H9 (cell line): Measurements from ENCODE around the gene EPS8. TPM values are rescaled to one million over a fixed set of nuclear protein-coding genes. Genes with fewer than 3 reads are reported as not detected.

Experiments used
- DNase-seq: peaks from one replicate; pipeline ENCODE4 v3.0.0-alpha.2; 2017
- H2AFZ ChIP-seq: one replicate; pipeline ENCODE4 v1.6.1; 2013; ENCODE audit warnings: mild to moderate bottlenecking, low read length, control low read depth, moderate library complexity
- H2AK5ac ChIP-seq: 2 replicates; pipeline ENCODE4 v1.6.1; 2013; ENCODE audit warnings: low read length, control low read depth, mixed read lengths; ENCODE audit not compliant: insufficient read length
- H2BK120ac ChIP-seq: one replicate; pipeline ENCODE4 v1.6.1; 2013; ENCODE audit warnings: low read depth, mild to moderate bottlenecking, low read length, control low read depth, inconsistent platforms; ENCODE audit not compliant: poor library complexity, severe bottlenecking
- H2BK12ac ChIP-seq: 2 replicates; pipeline ENCODE4 v1.6.1; 2013; ENCODE audit warnings: low read length, control low read depth, mixed read lengths, low read depth; ENCODE audit not compliant: insufficient read length
- H2BK15ac ChIP-seq: 2 replicates; pipeline ENCODE4 v1.6.1; 2013; ENCODE audit warnings: low read depth, low read length, control low read depth
- H2BK20ac ChIP-seq: one replicate; pipeline ENCODE4 v1.6.1; 2013; ENCODE audit warnings: low read depth, mild to moderate bottlenecking, low read length, control low read depth, inconsistent platforms; ENCODE audit not compliant: poor library complexity, severe bottlenecking
- H2BK5ac ChIP-seq: 2 replicates; pipeline ENCODE4 v1.6.1; 2013; ENCODE audit warnings: low read length, control low read depth, mixed read lengths; ENCODE audit not compliant: insufficient read length
- H3K14ac ChIP-seq: 2 replicates; pipeline ENCODE4 v1.6.1; 2013; ENCODE audit warnings: low read length, control low read depth; ENCODE audit not compliant: insufficient read depth
- H3K18ac ChIP-seq: 2 replicates; pipeline ENCODE4 v1.6.1; 2013; ENCODE audit warnings: low read depth, mild to moderate bottlenecking, mixed read lengths, low read length, control low read depth; ENCODE audit not compliant: insufficient read length
- H3K23ac ChIP-seq: 2 replicates; pipeline ENCODE4 v1.6.1; 2013; ENCODE audit warnings: low read length, control low read depth, mixed read lengths, low read depth; ENCODE audit not compliant: insufficient read length
- H3K23me2 ChIP-seq: 2 replicates; pipeline ENCODE4 v1.6.1; 2013; ENCODE audit warnings: low read depth, mild to moderate bottlenecking, mixed read lengths, low read length, control low read depth; ENCODE audit not compliant: insufficient read length, poor library complexity, severe bottlenecking
- H3K27ac ChIP-seq: 2 replicates; pipeline ENCODE4 v1.5.1; 2013; ENCODE audit warnings: low read length, control low read depth, mixed read lengths, low read depth; ENCODE audit not compliant: insufficient read length
- H3K27me3 ChIP-seq: 2 replicates; pipeline ENCODE4 v1.6.1; 2013; ENCODE audit warnings: low read length, control low read depth, inconsistent platforms; ENCODE audit not compliant: insufficient read depth
- H3K4ac ChIP-seq: 2 replicates; pipeline ENCODE4 v1.6.1; 2013; ENCODE audit warnings: low read depth, mild to moderate bottlenecking, control low read depth, inconsistent platforms, low read length, moderate library complexity
- H3K4me1 ChIP-seq: 2 replicates; pipeline ENCODE4 v1.6.1; 2013; ENCODE audit warnings: low read length, control low read depth, inconsistent platforms; ENCODE audit not compliant: insufficient read depth
- H3K4me2 ChIP-seq: 2 replicates; pipeline ENCODE4 v1.6.1; 2013; ENCODE audit warnings: low read length, control low read depth, mixed read lengths; ENCODE audit not compliant: insufficient read length, insufficient read depth
- H3K56ac ChIP-seq: 2 replicates; pipeline ENCODE4 v1.6.1; 2013; ENCODE audit warnings: low read depth, mild to moderate bottlenecking, mixed read lengths, low read length, control low read depth; ENCODE audit not compliant: insufficient read length
- H3K79me1 ChIP-seq: 2 replicates; pipeline ENCODE4 v1.6.1; 2013; ENCODE audit warnings: low read depth, mild to moderate bottlenecking, moderate library complexity, low read length, control low read depth, inconsistent platforms; ENCODE audit not compliant: insufficient read depth, poor library complexity, severe bottlenecking
- H3K79me2 ChIP-seq: 2 replicates; pipeline ENCODE4 v1.6.1; 2013; ENCODE audit warnings: low read length, control low read depth, inconsistent platforms; ENCODE audit not compliant: insufficient read depth
- H3K9ac ChIP-seq: 2 replicates; pipeline ENCODE4 v1.6.1; 2013; ENCODE audit warnings: low read length, control low read depth, mixed read lengths; ENCODE audit not compliant: insufficient read length; ENCODE audit errors: extremely low read depth
- H3K9me3 ChIP-seq: one replicate; pipeline ENCODE4 v1.6.1; 2013; ENCODE audit warnings: low read depth, low read length, inconsistent platforms; ENCODE audit not compliant: control insufficient read depth
- H3T11ph ChIP-seq: one replicate; pipeline ENCODE4 v1.6.1; 2013; ENCODE audit warnings: mild to moderate bottlenecking, low read length, control low read depth, inconsistent platforms
- H4K20me1 ChIP-seq: one replicate; pipeline ENCODE4 v1.6.1; 2013; ENCODE audit not compliant: control insufficient read depth, insufficient read length, insufficient read depth
- H4K5ac ChIP-seq: 2 replicates; pipeline ENCODE4 v1.6.1; 2013; ENCODE audit warnings: low read depth, mild to moderate bottlenecking, mixed read lengths, low read length, control low read depth; ENCODE audit not compliant: insufficient read length
- H4K8ac ChIP-seq: replicated peaks from 2 replicates; pipeline ENCODE4 v1.6.1; 2013; ENCODE audit warnings: low read length, control low read depth, mixed read lengths, low read depth; ENCODE audit not compliant: insufficient read length
- H4K91ac ChIP-seq: 2 replicates; pipeline ENCODE4 v1.6.1; 2013; ENCODE audit warnings: low read depth, mild to moderate bottlenecking, moderate library complexity, mixed read lengths, low read length, control low read depth; ENCODE audit not compliant: insufficient read length
- H3K27ac Mint-ChIP-seq, 3 experiments: 2 replicates in 2 of 3; 3 replicates in 1 of 3; pipeline ENCODE4 v1.8.0; 2020 to 2021; ENCODE audit warnings: mixed read lengths in 3 of 3, mild to moderate bottlenecking in 1 of 3, moderate library complexity in 1 of 3
- H3K27me3 Mint-ChIP-seq: 2 replicates; pipeline ENCODE4 v1.8.0; 2021; ENCODE audit warnings: low read depth, mild to moderate bottlenecking, moderate library complexity, mixed read lengths
- H3K36me3 Mint-ChIP-seq, 3 experiments: 2 replicates in 2 of 3; 3 replicates in 1 of 3; pipeline ENCODE4 v1.8.0; 2020 to 2021; ENCODE audit warnings: low read depth in 3 of 3, mixed read lengths in 3 of 3; ENCODE audit not compliant: insufficient read depth in 1 of 3
- H3K4me1 Mint-ChIP-seq, 2 experiments: 2 replicates each; pipeline ENCODE4 v1.8.0; 2020; ENCODE audit warnings: mixed read lengths in 2 of 2
- H3K4me3 Mint-ChIP-seq, 2 experiments: 2 replicates in 1 of 2; 3 replicates in 1 of 2; pipeline ENCODE4 v1.8.0; 2020 to 2021; ENCODE audit warnings: mild to moderate bottlenecking in 2 of 2, mixed read lengths in 2 of 2, moderate library complexity in 1 of 2
- H3K9me3 Mint-ChIP-seq, 2 experiments: 2 replicates in 1 of 2; 3 replicates in 1 of 2; pipeline ENCODE4 v1.8.0; 2020; ENCODE audit warnings: mild to moderate bottlenecking in 2 of 2, mixed read lengths in 2 of 2, moderate library complexity in 1 of 2
- WGBS: extraction: QIAGEN DNeasy Blood & Tissue Kit; methylation state at CpG from one replicate; pipeline ENCODE4 v1.1.7; 2013; ENCODE audit warnings: missing lambda C conversion rate, low lambda C conversion rate, mixed read lengths; ENCODE audit not compliant: insufficient read length; ENCODE audit errors: extremely low coverage; 5-methylcytosine and 5-hydroxymethylcytosine counted together
- total RNA-seq: library from RNA; stranded (reverse); gene quantifications from 2 replicates; pipeline ENCODE4 v1.2.1, GENCODE V29; 2021
- TF ChIP-seq, protein P1 (sequence below): fragments of 200-600 bp; sonication (generic); conservative IDR thresholded peaks from 3 replicates; pipeline ENCODE4 v1.8.0; 2021; ENCODE audit warnings: antibody characterized with exemption, mild to moderate bottlenecking

EPS8 gene
- total RNA-seq, 1 experiment from 2014 or later, result 2.2 TPM

- Histone ChIP-seq H3K9me3 (no peaks in the 10 kb centered on the region), H4K91ac (no peak overlapping the region), H4K5ac (no peak overlapping the region), H2AFZ (no peak overlapping the region), H3K79me1 (no peaks in the 10 kb centered on the region), H3K14ac (no peak overlapping the region), H4K8ac (no peak overlapping the region), H3K27ac (no peak overlapping the region), H3K18ac (no peak overlapping the region), H2AK5ac (no peak overlapping the region), H3K23me2 (no peaks in the 10 kb centered on the region), H2BK5ac (no peak overlapping the region), H3T11ph (no peak overlapping the region), H3K56ac (no peak overlapping the region), H3K9ac (no peak overlapping the region), H3K4me1 (no peaks in the 10 kb centered on the region; the same call in 1 of the 2 replicates), H3K23ac (no peak overlapping the region), H3K79me2 (no peaks in the 10 kb centered on the region), H3K4me2 (no peak overlapping the region), H4K20me1 (no peaks in the 10 kb centered on the region), H2BK120ac (no peak overlapping the region), H3K4ac (no peak overlapping the region), H3K27me3 (no peaks in the 10 kb centered on the region), H2BK20ac (no peak overlapping the region), H2BK15ac (no peak overlapping the region), H2BK12ac (no peak overlapping the region)
- H3K4me1 Mint-ChIP-seq, result peaks cover 3 to 6% of the 10 kb centered on the region in 2 experiments; a peak in 3 of 4 replicates
- no peaks in the 10 kb centered on the region for H3K36me3 Mint-ChIP-seq
- no peak overlapping the region for H3K4me3 Mint-ChIP-seq
- no peak for DNase-seq
- H3K27me3 Mint-ChIP-seq, result no peaks in the 10 kb centered on the region
- H3K9me3 Mint-ChIP-seq, result no peaks in the 10 kb centered on the region
- no CpG with 5 or more reads among the region's 2 CpGs for WGBS
- TF ChIP-seq, protein P1, sequence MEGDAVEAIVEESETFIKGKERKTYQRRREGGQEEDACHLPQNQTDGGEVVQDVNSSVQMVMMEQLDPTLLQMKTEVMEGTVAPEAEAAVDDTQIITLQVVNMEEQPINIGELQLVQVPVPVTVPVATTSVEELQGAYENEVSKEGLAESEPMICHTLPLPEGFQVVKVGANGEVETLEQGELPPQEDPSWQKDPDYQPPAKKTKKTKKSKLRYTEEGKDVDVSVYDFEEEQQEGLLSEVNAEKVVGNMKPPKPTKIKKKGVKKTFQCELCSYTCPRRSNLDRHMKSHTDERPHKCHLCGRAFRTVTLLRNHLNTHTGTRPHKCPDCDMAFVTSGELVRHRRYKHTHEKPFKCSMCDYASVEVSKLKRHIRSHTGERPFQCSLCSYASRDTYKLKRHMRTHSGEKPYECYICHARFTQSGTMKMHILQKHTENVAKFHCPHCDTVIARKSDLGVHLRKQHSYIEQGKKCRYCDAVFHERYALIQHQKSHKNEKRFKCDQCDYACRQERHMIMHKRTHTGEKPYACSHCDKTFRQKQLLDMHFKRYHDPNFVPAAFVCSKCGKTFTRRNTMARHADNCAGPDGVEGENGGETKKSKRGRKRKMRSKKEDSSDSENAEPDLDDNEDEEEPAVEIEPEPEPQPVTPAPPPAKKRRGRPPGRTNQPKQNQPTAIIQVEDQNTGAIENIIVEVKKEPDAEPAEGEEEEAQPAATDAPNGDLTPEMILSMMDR, result no peak
- H3K27ac Mint-ChIP-seq, result no peak overlapping the region
These were observed 164.1 kb downstream of the EPS8 start for GRCh38 chr12:15625075-15625474.
